OCI-LY1 (cell line): ENCODE measurements around the gene RDH14.

ENCODE experiments used
- H2AFZ ChIP-seq: fragments of 200-600 bp; sonication (generic), shearing (Covaris generic); 2 replicates; pipeline ENCODE4 v1.6.0; 2014; ENCODE audit warnings: antibody characterized with exemption, mild to moderate bottlenecking, low read length
- H3F3A ChIP-seq: fragments of 200-600 bp; sonication (generic), shearing (Covaris generic); 2 replicates; pipeline ENCODE4 v1.6.0; 2014; ENCODE audit warnings: mild to moderate bottlenecking, antibody characterized with exemption, low read length, moderate library complexity; ENCODE audit not compliant: insufficient read depth
- H3K27ac ChIP-seq: fragments of 200-600 bp; sonication (generic); 2 replicates; pipeline ENCODE4 v1.5.1; 2014; ENCODE audit warnings: low read length, mixed run types, mild to moderate bottlenecking, low read depth; ENCODE audit not compliant: poor library complexity, severe bottlenecking
- H3K27me3 ChIP-seq: fragments of 200-600 bp; sonication (generic); 2 replicates; pipeline ENCODE4 v1.6.0; 2014; ENCODE audit warnings: antibody characterized with exemption, mild to moderate bottlenecking, low read length, moderate library complexity; ENCODE audit not compliant: insufficient read depth
- H3K36me3 ChIP-seq: fragments of 200-600 bp; sonication (generic); 2 replicates; pipeline ENCODE4 v1.6.1; 2014; ENCODE audit warnings: mild to moderate bottlenecking, antibody characterized with exemption, low read length, moderate library complexity, mixed read lengths; ENCODE audit not compliant: insufficient read depth
- H3K4me1 ChIP-seq: fragments of 200-600 bp; sonication (generic); 2 replicates; pipeline ENCODE4 v1.5.1; 2014; ENCODE audit warnings: mild to moderate bottlenecking, low read length, moderate library complexity; ENCODE audit not compliant: insufficient read depth, severe bottlenecking
- H3K4me2 ChIP-seq: fragments of 200-600 bp; sonication (generic), shearing (Covaris generic); 2 replicates; pipeline ENCODE4 v1.6.1; 2014; ENCODE audit warnings: low read length
- H3K4me3 ChIP-seq: fragments of 200-600 bp; sonication (generic); 2 replicates; pipeline ENCODE4 v1.5.1; 2014; ENCODE audit warnings: low read length, low read depth, mild to moderate bottlenecking, mixed read lengths; ENCODE audit not compliant: poor library complexity, severe bottlenecking
- H3K79me2 ChIP-seq: fragments of 200-600 bp; shearing (Covaris generic); 2 replicates; pipeline ENCODE4 v1.6.1; 2016; ENCODE audit warnings: mixed run types, low read length, mixed read lengths; ENCODE audit not compliant: insufficient read depth
- H3K9ac ChIP-seq: fragments of 200-600 bp; sonication (generic), shearing (Covaris generic); 2 replicates; pipeline ENCODE4 v1.6.1; 2014; ENCODE audit warnings: mild to moderate bottlenecking, low read length, mixed read lengths
- H3K9me2 ChIP-seq: fragments of 200-600 bp; sonication (generic), shearing (Covaris generic); 2 replicates; pipeline ENCODE4 v1.6.1; 2014; ENCODE audit warnings: low read depth, mild to moderate bottlenecking, low read length, mixed read lengths
- H3K9me3 ChIP-seq: fragments of 200-600 bp; shearing (Covaris generic); 2 replicates; pipeline ENCODE4 v1.6.1; 2014; ENCODE audit warnings: low read length, mixed read lengths
- H4K20me1 ChIP-seq: fragments of 200-600 bp; sonication (generic), shearing (Covaris generic); 2 replicates; pipeline ENCODE4 v1.6.0; 2016; ENCODE audit warnings: mild to moderate bottlenecking, low read length; ENCODE audit not compliant: insufficient read depth
- EZH2 ChIP-seq: fragments of 200-600 bp; sonication (generic), shearing (Covaris generic); IDR thresholded peaks from 2 replicates; pipeline ENCODE4 v1.8.0; 2017; ENCODE audit warnings: borderline replicate concordance, mixed run types, mild to moderate bottlenecking, antibody characterized with exemption, low read length, moderate library complexity, mixed read lengths
- TF ChIP-seq, protein P1 (sequence below): fragments of 200-600 bp; sonication (generic), shearing (Covaris generic); IDR thresholded peaks from 2 replicates; pipeline ENCODE4 v1.5.1; 2017; ENCODE audit warnings: mild to moderate bottlenecking, antibody characterized with exemption, low read length, moderate library complexity, mixed read lengths

Gene RDH14

DNA sequence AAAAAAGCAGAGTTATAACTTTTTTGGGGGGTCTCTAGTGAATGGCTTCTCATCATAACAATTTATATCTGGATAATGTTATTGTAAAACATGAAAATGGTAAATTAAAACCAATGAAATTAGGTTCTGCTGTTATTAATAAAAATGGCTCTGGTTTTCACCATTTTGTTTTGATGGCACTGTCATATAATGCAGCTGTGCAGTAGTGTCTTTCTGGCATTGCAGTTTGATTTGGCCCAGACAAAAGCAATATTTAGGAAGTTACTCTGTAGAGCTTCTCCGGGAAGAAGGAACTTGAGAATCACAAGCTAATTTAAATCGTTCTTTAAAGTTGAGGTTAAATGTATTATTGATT, 44.1 kb upstream of the RDH14 start:
- no peaks in the 10 kb centered on the region for H3K36me3 ChIP-seq
- no peaks in the 10 kb centered on the region for H3K9me2 ChIP-seq
- no peaks in the 10 kb centered on the region for H3K79me2 ChIP-seq
- H3K4me2 ChIP-seq = no peak overlapping the region
- H3K27me3 ChIP-seq = no peaks in the 10 kb centered on the region
- H3K9me3 ChIP-seq = no peaks in the 10 kb centered on the region
- no peaks in the 10 kb centered on the region for H4K20me1 ChIP-seq
- H2AFZ ChIP-seq = no peak overlapping the region
- H3K4me1 ChIP-seq = no peaks in the 10 kb centered on the region
- TF ChIP-seq, protein P1, sequence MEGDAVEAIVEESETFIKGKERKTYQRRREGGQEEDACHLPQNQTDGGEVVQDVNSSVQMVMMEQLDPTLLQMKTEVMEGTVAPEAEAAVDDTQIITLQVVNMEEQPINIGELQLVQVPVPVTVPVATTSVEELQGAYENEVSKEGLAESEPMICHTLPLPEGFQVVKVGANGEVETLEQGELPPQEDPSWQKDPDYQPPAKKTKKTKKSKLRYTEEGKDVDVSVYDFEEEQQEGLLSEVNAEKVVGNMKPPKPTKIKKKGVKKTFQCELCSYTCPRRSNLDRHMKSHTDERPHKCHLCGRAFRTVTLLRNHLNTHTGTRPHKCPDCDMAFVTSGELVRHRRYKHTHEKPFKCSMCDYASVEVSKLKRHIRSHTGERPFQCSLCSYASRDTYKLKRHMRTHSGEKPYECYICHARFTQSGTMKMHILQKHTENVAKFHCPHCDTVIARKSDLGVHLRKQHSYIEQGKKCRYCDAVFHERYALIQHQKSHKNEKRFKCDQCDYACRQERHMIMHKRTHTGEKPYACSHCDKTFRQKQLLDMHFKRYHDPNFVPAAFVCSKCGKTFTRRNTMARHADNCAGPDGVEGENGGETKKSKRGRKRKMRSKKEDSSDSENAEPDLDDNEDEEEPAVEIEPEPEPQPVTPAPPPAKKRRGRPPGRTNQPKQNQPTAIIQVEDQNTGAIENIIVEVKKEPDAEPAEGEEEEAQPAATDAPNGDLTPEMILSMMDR = no peak
- no peak for TF ChIP-seq EZH2
- H3K4me3 ChIP-seq = no peak overlapping the region
- no peaks in the 10 kb centered on the region for H3F3A ChIP-seq
- H3K27ac ChIP-seq = no peak overlapping the region
- no peak overlapping the region for H3K9ac ChIP-seq

DNA sequence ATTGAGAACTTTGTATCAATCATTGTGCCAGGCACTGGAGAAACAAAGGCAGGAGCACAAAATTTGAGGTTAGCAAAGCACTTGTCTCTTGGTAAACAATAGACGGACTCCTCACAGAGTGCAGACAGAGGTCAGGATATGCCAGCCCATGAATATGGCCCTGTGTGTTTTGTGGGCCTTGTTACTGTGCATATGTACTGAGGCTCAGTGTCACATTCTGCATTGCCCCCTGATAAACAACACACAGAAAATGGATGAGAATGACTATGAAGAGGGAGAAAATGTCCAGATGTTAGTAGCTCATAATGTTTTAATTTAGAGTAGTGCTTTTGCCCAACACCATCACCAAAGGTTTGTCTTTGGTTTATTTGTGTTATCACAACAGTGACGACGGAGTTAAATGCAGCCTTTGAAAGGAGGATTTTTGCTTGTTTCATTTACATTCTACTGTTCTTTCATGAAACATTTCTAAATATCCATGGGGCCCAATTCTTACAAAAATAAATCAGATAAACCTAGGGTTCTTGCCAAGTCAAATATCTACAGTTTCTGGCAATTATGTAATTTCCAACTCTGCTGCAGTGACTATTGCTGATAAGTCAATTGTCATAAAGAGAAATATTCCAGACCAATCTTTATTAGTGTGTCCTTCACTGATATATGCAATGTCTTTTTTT, 43.5 kb upstream of the RDH14 start:
- H3K27me3 ChIP-seq = no peaks in the 10 kb centered on the region
- H3K4me3 ChIP-seq = no peak overlapping the region
- no peak overlapping the region for H3K9ac ChIP-seq
- TF ChIP-seq, protein P1 = no peak
- TF ChIP-seq EZH2 = no peak
- no peaks in the 10 kb centered on the region for H3K9me3 ChIP-seq
- no peaks in the 10 kb centered on the region for H3K4me1 ChIP-seq
- H3F3A ChIP-seq = no peaks in the 10 kb centered on the region
- H3K4me2 ChIP-seq = no peak overlapping the region
- H3K36me3 ChIP-seq = no peaks in the 10 kb centered on the region
- no peaks in the 10 kb centered on the region for H4K20me1 ChIP-seq
- no peaks in the 10 kb centered on the region for H3K9me2 ChIP-seq
- H3K27ac ChIP-seq = no peak overlapping the region
- H3K79me2 ChIP-seq = no peaks in the 10 kb centered on the region
- H2AFZ ChIP-seq = no peak overlapping the region

GRCh38 chr2:18602298-18602697, 41.8 kb upstream of the RDH14 start:
- TF ChIP-seq EZH2 = no peak
- TF ChIP-seq, protein P1 = no peak
- Histone ChIP-seq H3K79me2 (no peaks in the 10 kb centered on the region), H3K4me3 (no peak overlapping the region), H3K27me3 (no peaks in the 10 kb centered on the region), H3K27ac (no peak overlapping the region), H3F3A (no peaks in the 10 kb centered on the region), H3K4me2 (no peak overlapping the region), H3K9ac (no peak overlapping the region), H2AFZ (no peak overlapping the region), H3K9me3 (no peaks in the 10 kb centered on the region), H3K9me2 (no peaks in the 10 kb centered on the region), H3K36me3 (no peaks in the 10 kb centered on the region), H3K4me1 (no peaks in the 10 kb centered on the region), H4K20me1 (no peaks in the 10 kb centered on the region)
